Measurements from ENCODE around the gene SH3YL1.

SH3YL1 gene

GRCh38 chr2:223451-223850 lies 40.4 kb downstream of the SH3YL1 start:
- no peak for DNase-seq (ENCODE audit: low spot score)

- DNase-seq (ENCODE audit: low spot score), result no peak
These were observed 47.8 kb downstream of the SH3YL1 start for GRCh38 chr2:216068-216467.

GRCh38 chr2:213932-214693 lies 49.7 kb downstream of the SH3YL1 start:
- DNase-seq (ENCODE audit: low spot score), result no peak

- no peak for DNase-seq (ENCODE audit: low spot score)
These were observed 52.2 kb downstream of the SH3YL1 start for GRCh38 chr2:211486-212184.

- no peak for DNase-seq (ENCODE audit: low spot score)
These were observed 53.2 kb downstream of the SH3YL1 start for GRCh38 chr2:210660-211059.

GRCh38 chr2:209470-209869 lies 54.4 kb downstream of the SH3YL1 start:
- no peak for DNase-seq (ENCODE audit: low spot score)

- DNase-seq (ENCODE audit: low spot score), result no peak
These were observed 55.5 kb downstream of the SH3YL1 start for GRCh38 chr2:208335-208734.

- no peak for DNase-seq (ENCODE audit: low spot score)
These were observed 59.8 kb downstream of the SH3YL1 start for GRCh38 chr2:203984-204383.

- DNase-seq (ENCODE audit: low spot score), result no peak
These were observed 60.4 kb downstream of the SH3YL1 start for GRCh38 chr2:203401-203800.

GRCh38 chr2:202945-203344 lies 60.9 kb downstream of the SH3YL1 start:
- DNase-seq (ENCODE audit: low spot score), result no peak

GRCh38 chr2:201648-202433 lies 62.0 kb downstream of the SH3YL1 start:
- no peak for DNase-seq (ENCODE audit: low spot score)

- no peak for DNase-seq (ENCODE audit: low spot score)
These were observed 64.5 kb downstream of the SH3YL1 start for GRCh38 chr2:199041-199966.

GRCh38 chr2:196406-196805 lies 67.4 kb downstream of the SH3YL1 start:
- no peak for DNase-seq (ENCODE audit: low spot score)

- DNase-seq (ENCODE audit: low spot score), result no peak
These were observed 67.9 kb downstream of the SH3YL1 start for GRCh38 chr2:195932-196331.

- no peak for DNase-seq (ENCODE audit: low spot score)
These were observed 70.6 kb downstream of the SH3YL1 start for GRCh38 chr2:193141-193671.

GRCh38 chr2:191311-192190 lies 72.3 kb downstream of the SH3YL1 start:
- DNase-seq (ENCODE audit: low spot score), result no peak

- DNase-seq (ENCODE audit: low spot score), result no peak
These were observed 76.0 kb downstream of the SH3YL1 start for GRCh38 chr2:187825-188224.

- no peak for DNase-seq (ENCODE audit: low spot score)
These were observed 78.6 kb downstream of the SH3YL1 start for GRCh38 chr2:185221-185620.

GRCh38 chr2:184695-185094 lies 79.1 kb downstream of the SH3YL1 start:
- no peak for DNase-seq (ENCODE audit: low spot score)

GRCh38 chr2:182509-183122 lies 81.2 kb downstream of the SH3YL1 start:
- DNase-seq (ENCODE audit: low spot score), result no peak
